Activated B cell treated with CpG ODN at 0.5 μM for 24 hours (primary cell): ENCODE data around the gene KRTAP10-8. TPM values are rescaled to one million over a fixed set of nuclear protein-coding genes. Genes with fewer than 3 reads are reported as not detected.
"Not testable (repeated sequence)": the region's sequence is repeated elsewhere in the genome, so short reads cannot be mapped to it uniquely, and the experiment has no call there.

Experiments
- ATAC-seq: fragments of 200-7000 bp; cut with Tn5 transposase; one replicate; pipeline ENCODE4 v1.10.0; 2021; ENCODE audit warnings: low read depth, mild to moderate bottlenecking, moderate library complexity
- CTCF ChIA-PET: fragments of 350-600 bp; sonication (Branson Sonifier 250); formaldehyde crosslinking; loops from one replicate; lab custom pipeline; 2021; ENCODE audit warnings: antibody characterized with exemption; lab: Charles Lee
- POLR2A ChIA-PET: fragments of 350-600 bp; sonication (Branson Sonifier 250); formaldehyde crosslinking; loops from one replicate; lab custom pipeline; 2021; ENCODE audit warnings: antibody characterized with exemption; lab: Charles Lee
- DNase-seq: peaks from one replicate; pipeline ENCODE4 v3.0.0; 2022
- H3K27ac Mint-ChIP-seq: one replicate; pipeline ENCODE4 v1.8.0; 2020; ENCODE audit warnings: mixed read lengths
- H3K27me3 Mint-ChIP-seq: one replicate; pipeline ENCODE4 v1.8.0; 2021; ENCODE audit warnings: mixed read lengths
- H3K36me3 Mint-ChIP-seq: one replicate; pipeline ENCODE4 v1.8.0; 2021; ENCODE audit warnings: low read depth, mixed read lengths
- H3K4me1 Mint-ChIP-seq: one replicate; pipeline ENCODE4 v1.8.0; 2021; ENCODE audit warnings: mixed read lengths
- H3K4me3 Mint-ChIP-seq: one replicate; pipeline ENCODE4 v1.8.0; 2020; ENCODE audit warnings: mild to moderate bottlenecking, mixed read lengths
- H3K9me3 Mint-ChIP-seq: one replicate; pipeline ENCODE4 v1.8.0; 2020; ENCODE audit warnings: mixed read lengths
- CTCF ChIP-seq: fragments of 200-600 bp; IDR thresholded peaks from one replicate; pipeline ENCODE4 v1.8.0; 2022; ENCODE audit warnings: antibody characterized with exemption, mild to moderate bottlenecking
- intact Hi-C: fragments of 100-400 bp; cut with micrococcal nuclease; formaldehyde crosslinking; loops from one replicate; pipeline ENCODE4 v1.15.1; 2024
- total RNA-seq: library from RNA; stranded (reverse); gene quantifications from 2 replicates; pipeline ENCODE4 v1.2.3, GENCODE V29; 2022

KRTAP10-8 gene
- total RNA-seq, 1 donor from 2014 or later: not detected

DNA sequence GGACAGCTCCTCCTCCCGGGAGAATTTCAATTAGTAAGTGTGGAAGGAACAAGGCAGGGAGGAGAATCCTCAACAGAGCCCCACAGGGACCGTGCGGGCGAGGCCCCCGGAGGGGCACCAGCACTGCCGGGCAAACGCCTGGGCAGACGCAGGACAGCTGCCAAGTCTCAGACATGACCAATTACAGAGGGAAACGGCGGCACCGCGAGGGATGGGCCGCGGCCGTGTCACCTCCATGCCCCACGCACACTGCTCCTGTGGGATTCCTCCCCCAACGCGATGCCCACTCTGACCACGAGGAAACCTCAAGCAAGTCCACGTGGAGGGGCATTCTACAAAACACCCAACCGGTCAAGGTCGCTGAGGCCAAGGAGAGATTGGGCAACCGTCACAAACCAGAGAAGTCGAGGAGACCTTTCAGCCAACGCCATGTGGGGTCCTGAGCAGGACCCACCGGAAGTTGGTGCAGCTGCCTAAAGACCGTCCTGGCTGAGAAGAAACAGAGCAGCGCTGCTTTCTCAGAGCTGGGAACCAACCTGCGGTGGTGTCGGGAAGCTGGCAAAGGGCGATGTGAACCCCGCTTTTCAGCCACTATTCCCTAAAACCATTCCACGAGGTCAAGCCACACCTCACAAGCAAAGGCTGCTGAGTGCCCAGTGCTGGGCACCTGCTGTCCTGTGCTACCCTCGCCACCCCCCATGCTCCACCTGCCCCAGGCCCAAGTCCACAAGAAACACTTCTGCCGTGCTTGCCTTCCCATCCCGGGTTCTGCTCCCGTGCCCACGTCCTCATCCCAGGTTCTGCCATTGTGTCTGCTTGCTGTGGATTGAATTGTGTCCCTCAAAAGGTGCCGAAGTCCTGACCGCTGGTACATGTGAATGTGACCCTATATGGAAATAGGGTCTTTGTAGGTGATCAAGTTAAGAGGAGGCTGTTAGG is 39.8 kb upstream of the KRTAP10-8 start:
- intact Hi-C loops: no loop called here
- Mint-ChIP-seq H3K36me3 (no peaks in the 10 kb centered on the region), H3K4me3 (no peak overlapping the region), H3K9me3 (peaks cover 11% of the 10 kb centered on the region), H3K4me1 (peaks cover 7% of the 10 kb centered on the region), H3K27me3 (peaks cover 15% of the 10 kb centered on the region), H3K27ac (no peak overlapping the region)
- DNase-seq (no peak), ATAC-seq (no peak)
- no peak for TF ChIP-seq CTCF
- ChIA-PET CTCF (no interaction called here), POLR2A (no interaction called here)

DNA sequence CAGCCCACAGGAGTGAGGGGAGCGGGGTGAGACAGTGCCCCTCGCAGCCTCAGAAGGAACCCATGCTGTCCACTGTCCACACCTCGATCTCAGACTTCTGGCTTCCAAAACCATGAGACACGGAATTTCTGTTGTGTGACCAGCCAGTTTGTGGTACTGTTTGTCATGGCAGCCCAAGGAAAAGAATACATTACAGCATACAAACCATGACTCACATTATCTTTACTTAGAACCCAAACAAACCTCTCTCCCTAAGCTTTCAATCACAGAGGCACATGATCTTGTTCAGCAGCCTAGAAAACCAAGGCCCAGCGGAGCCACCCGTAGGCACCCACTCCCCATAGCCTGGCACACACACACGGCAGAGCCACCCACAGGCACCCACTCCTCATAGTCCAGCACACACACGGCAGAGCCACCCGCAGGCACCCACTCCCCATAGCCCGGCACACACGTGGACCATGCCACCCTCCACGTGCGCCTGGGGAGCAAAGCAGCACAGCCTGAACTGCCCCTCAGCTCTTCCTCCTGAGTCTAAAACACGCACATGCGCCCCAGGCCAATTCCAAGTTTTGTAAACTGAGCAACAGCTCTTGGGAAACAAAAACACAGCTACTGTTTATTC is 38.8 kb upstream of the KRTAP10-8 start:
- Mint-ChIP-seq H3K27ac (no peak overlapping the region), H3K27me3 (peaks cover 15% of the 10 kb centered on the region), H3K9me3 (peaks cover 15% of the 10 kb centered on the region), H3K4me1 (no peaks in the 10 kb centered on the region), H3K4me3 (no peak overlapping the region), H3K36me3 (no peaks in the 10 kb centered on the region)
- intact Hi-C loops: no loop called here
- POLR2A ChIA-PET: interaction anchor here (0.6 kb wide), 1 partner anchor 42 kb away, joined by 3 read pairs; no protein-coding TSS in a partner anchor
- ATAC-seq (no peak), DNase-seq (no peak)
- TF ChIP-seq CTCF: no peak
- CTCF ChIA-PET: interaction anchor here (0.6 kb wide), 1 partner anchor 208 kb away, joined by 3 read pairs; no protein-coding TSS in a partner anchor

GRCh38 chr21:44573630-44574456 is 38.0 kb upstream of the KRTAP10-8 start, which contains the start of gene KRTAP10-4:
KRTAP10-4 (plus strand) TSS chr21:44573729; CDS start chr21:44573759, 30 bp downstream.
- H3K36me3 Mint-ChIP-seq, intact Hi-C loops, H3K27ac Mint-ChIP-seq, CTCF ChIA-PET, ATAC-seq, H3K4me3 Mint-ChIP-seq, H3K4me1 Mint-ChIP-seq, DNase-seq: not testable (repeated sequence)
- H3K9me3 Mint-ChIP-seq: peaks cover 15% of the 10 kb centered on the region
- POLR2A ChIA-PET: interaction anchor here (0.6 kb wide), 1 partner anchor 42 kb away, joined by 3 read pairs; no protein-coding TSS in a partner anchor
- H3K27me3 Mint-ChIP-seq: peaks cover 15% of the 10 kb centered on the region

DNA sequence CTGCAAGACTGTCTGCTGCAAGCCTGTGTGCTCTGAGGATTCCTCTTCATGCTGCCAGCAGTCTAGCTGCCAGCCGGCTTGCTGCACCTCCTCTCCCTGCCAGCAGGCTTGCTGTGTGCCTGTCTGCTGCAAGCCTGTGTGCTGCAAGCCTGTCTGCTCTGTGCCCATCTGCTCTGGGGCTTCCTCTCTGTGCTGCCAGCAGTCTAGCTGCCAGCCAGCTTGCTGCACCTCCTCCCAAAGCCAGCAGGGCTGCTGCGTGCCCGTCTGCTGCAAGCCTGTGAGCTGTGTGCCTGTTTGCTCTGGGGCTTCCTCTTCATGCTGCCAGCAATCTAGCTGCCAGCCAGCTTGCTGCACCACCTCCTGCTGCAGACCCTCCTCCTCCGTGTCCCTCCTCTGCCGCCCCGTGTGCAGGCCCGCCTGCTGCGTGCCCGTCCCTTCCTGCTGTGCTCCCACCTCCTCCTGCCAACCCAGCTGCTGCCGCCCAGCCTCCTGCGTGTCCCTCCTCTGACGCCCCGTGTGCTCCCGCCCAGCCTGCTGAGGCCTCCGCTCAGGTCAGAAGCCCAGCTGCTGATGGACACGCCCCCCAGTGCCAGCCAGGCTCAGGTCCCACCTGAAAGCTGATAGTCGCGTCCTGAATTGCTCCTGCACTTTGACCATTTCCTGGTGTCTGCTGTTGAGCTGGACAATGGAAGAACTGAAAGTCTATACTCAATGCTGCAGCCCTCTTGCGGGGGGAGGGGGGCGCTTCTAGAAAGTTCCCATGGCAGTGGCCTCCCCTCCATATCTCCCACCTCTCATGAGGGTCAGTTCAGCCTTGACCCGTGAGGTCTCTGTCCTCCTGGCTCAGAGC is 37.2 kb upstream of the KRTAP10-8 start:
- no peak for ATAC-seq
- H3K4me1 Mint-ChIP-seq: no peaks in the 10 kb centered on the region
- peaks cover 15% of the 10 kb centered on the region for H3K9me3 Mint-ChIP-seq
- no peaks in the 10 kb centered on the region for H3K36me3 Mint-ChIP-seq
- intact Hi-C loops: no loop called here
- ChIA-PET CTCF (no interaction called here), POLR2A (no interaction called here)
- TF ChIP-seq CTCF: no peak
- no peak for DNase-seq
- no peak overlapping the region for H3K27ac Mint-ChIP-seq
- no peak overlapping the region for H3K4me3 Mint-ChIP-seq
- peaks cover 17% of the 10 kb centered on the region for H3K27me3 Mint-ChIP-seq
